ENCODE data around the gene MID1.

DNA sequence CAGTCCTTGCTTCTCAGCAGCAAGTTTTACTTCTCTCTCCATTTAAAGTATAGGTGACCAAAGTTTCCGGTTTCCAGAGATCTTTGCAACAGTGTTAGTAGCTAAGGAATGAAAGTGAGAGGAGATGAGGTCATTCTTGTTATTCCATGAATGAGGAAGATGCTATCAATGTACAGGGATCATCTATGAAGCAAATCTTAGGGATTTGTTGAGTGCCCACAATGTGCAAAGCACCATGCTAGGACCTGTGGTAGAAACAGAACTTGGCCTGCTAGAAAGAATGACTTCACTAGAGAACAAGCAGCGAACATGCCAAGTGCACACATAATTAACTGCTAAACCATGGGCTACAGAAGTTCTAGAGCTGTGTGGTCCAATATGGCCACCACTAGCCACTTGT, 112.5 kb downstream of the MID1 start:
- TF ChIP-seq, protein P1, sequence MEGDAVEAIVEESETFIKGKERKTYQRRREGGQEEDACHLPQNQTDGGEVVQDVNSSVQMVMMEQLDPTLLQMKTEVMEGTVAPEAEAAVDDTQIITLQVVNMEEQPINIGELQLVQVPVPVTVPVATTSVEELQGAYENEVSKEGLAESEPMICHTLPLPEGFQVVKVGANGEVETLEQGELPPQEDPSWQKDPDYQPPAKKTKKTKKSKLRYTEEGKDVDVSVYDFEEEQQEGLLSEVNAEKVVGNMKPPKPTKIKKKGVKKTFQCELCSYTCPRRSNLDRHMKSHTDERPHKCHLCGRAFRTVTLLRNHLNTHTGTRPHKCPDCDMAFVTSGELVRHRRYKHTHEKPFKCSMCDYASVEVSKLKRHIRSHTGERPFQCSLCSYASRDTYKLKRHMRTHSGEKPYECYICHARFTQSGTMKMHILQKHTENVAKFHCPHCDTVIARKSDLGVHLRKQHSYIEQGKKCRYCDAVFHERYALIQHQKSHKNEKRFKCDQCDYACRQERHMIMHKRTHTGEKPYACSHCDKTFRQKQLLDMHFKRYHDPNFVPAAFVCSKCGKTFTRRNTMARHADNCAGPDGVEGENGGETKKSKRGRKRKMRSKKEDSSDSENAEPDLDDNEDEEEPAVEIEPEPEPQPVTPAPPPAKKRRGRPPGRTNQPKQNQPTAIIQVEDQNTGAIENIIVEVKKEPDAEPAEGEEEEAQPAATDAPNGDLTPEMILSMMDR (IDR thresholded peaks at IDR 0.05) = no peak
- TF ChIP-seq POLR2A (IDR thresholded peaks at IDR 0.05) = no peak

Data from breast epithelium (tissue), 3 donors.